GM12801 (cell line): ENCODE results near the gene SLC1A7.

Experiments
- CTCF ChIP-seq: IDR thresholded peaks from one replicate; pipeline ENCODE4 v1.5.1; 2011; ENCODE audit warnings: control low read depth; ENCODE audit not compliant: insufficient read length; ENCODE audit errors: extremely low read depth

The SLC1A7 gene

DNA sequence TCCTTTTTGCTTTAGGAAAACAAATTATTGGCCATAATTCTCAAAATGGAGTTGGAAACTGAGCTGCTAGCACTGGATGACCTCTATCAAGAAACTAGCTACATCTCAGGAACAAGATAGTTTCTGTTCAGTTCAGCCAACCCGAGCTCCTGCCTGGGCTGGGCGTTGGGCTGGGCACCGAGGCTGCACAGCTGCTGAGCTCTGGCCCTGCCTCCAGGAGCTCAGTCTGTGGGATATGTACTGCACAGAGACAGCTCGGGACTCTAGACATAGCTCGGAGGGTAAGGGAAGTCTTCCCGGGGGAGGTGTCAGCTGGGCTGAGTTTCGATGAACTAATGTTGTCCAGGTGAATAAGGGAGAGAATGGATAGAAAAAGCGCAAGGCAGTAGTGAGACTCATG lies 24.5 kb upstream of the SLC1A7 start:
- no peak for TF ChIP-seq CTCF

GRCh38 chr1:53166366-53166765 lies 23.9 kb upstream of the SLC1A7 start:
- TF ChIP-seq CTCF, result no peak

DNA sequence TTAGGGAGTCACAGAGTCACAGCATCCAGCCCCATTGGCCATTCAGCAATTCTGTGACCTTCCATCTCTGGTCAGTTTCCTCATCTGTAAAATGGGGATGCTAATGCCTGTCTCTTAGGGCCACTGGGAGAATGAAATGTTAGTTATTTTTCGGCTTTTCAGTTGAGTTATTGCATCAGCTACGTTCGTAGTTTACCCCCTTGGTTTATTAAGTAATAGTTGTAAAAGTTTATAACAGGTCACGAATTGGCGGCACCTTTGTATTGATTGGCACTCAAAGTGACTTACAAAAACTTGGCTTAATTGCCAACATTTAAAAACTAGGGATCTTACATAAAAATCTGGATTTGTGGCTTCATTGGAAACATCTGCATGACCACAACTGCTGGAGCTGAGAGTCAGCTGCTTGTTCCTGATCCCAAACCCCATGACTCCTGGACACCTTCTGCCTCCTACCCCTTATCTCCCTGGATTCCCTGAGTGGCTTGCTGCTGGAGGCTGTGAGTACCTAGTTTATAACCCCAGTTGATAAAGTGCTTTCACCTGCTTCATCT lies 23.0 kb upstream of the SLC1A7 start:
- TF ChIP-seq CTCF, result no peak

DNA sequence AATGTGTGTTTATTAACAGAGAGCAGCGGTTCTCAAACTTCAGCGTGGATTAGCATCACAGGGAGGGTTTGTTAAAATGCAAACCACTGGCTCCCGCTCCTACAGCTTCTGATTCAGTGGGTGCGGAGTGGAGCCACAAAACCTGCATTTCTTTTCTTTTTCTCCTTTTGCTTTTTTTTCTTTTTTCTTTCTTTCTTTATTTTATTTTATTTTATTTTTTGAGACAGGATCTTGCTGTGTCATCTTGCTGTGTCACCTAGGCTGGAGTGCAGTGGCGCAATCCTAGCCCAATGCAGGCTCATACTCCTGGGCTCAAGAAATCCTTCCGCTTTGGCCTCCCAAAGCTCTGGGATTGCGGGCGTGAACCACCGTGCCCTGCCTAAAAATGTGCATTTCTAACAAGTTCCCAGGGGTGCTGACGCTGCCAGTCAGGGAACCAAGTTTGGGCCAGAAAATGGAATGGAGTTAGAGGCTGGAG lies 20.9 kb upstream of the SLC1A7 start:
- no peak for TF ChIP-seq CTCF

GRCh38 chr1:53162621-53163020 lies 20.2 kb upstream of the SLC1A7 start:
- no peak for TF ChIP-seq CTCF

DNA sequence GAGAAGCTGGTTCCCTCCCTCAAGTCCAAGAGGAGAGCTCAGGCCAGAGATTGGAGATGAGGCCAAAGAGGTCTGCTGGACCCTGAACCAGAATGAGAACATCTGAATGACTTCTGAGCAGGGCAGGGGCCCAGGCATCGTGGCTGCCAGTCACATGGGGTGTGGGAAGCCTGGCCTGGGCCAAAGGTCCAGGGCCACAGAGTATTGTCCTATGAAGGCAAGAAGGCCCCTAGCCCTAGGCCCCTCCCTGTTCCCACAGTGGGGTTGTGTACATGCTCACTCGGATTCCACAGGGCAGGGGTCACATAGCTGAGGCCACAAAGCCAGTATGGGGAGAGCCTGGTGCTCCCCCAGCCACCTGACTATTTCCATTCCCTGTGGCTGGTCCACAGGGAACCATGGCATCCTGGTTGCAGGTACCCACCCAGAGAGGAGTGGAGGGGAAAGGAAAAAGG lies 18.5 kb upstream of the SLC1A7 start:
- no peak for TF ChIP-seq CTCF

GRCh38 chr1:53158900-53159299 lies 16.5 kb upstream of the SLC1A7 start:
- TF ChIP-seq CTCF, result no peak
